ENCODE measurements around the gene SDHD.

SDHD gene

GRCh38 chr11:112100462-112100861 lies 13.8 kb downstream of the SDHD start:
- no peak overlapping the region for H3K4me3 ChIP-seq (ENCODE audit: low read depth, low read length)

GRCh38 chr11:112103446-112103845 lies 16.8 kb downstream of the SDHD start:
- H3K4me3 ChIP-seq (ENCODE audit: low read depth, low read length), result no peak overlapping the region

- no peak overlapping the region for H3K4me3 ChIP-seq (ENCODE audit: low read depth, low read length)
Observed at GRCh38 chr11:112106070-112106469, 19.4 kb downstream of the SDHD start.

- H3K4me3 ChIP-seq (ENCODE audit: low read depth, low read length), result no peak overlapping the region
Observed at GRCh38 chr11:112113539-112114457, 27.1 kb downstream of the SDHD start.

GRCh38 chr11:112114460-112114859 lies 27.8 kb downstream of the SDHD start:
- H3K4me3 ChIP-seq (ENCODE audit: low read depth, low read length), result no peak overlapping the region

GRCh38 chr11:112115386-112115785 lies 28.7 kb downstream of the SDHD start:
- H3K4me3 ChIP-seq (ENCODE audit: low read depth, low read length), result no peak overlapping the region

GRCh38 chr11:112118176-112118575 lies 31.5 kb downstream of the SDHD start:
- H3K4me3 ChIP-seq (ENCODE audit: low read depth, low read length), result no peak overlapping the region

- no peak overlapping the region for H3K4me3 ChIP-seq (ENCODE audit: low read depth, low read length)
Observed at GRCh38 chr11:112121981-112122615, 35.4 kb downstream of the SDHD start.

GRCh38 chr11:112123129-112123528 lies 36.5 kb downstream of the SDHD start:
- H3K4me3 ChIP-seq (ENCODE audit: low read depth, low read length), result no peak overlapping the region

GRCh38 chr11:112127056-112127455 lies 40.4 kb downstream of the SDHD start:
- H3K4me3 ChIP-seq (ENCODE audit: low read depth, low read length), result no peak overlapping the region

GRCh38 chr11:112128483-112129121 lies 41.9 kb downstream of the SDHD start:
- no peak overlapping the region for H3K4me3 ChIP-seq (ENCODE audit: low read depth, low read length)

GRCh38 chr11:112129656-112130055 lies 43.0 kb downstream of the SDHD start:
- H3K4me3 ChIP-seq (ENCODE audit: low read depth, low read length), result no peak overlapping the region

- no peak overlapping the region for H3K4me3 ChIP-seq (ENCODE audit: low read depth, low read length)
Observed at GRCh38 chr11:112132737-112133136, 46.1 kb downstream of the SDHD start.

- no peak overlapping the region for H3K4me3 ChIP-seq (ENCODE audit: low read depth, low read length)
Observed at GRCh38 chr11:112134473-112134872, 47.8 kb downstream of the SDHD start.

- H3K4me3 ChIP-seq (ENCODE audit: low read depth, low read length), result no peak overlapping the region
Observed at GRCh38 chr11:112143597-112143996, 56.9 kb downstream of the SDHD start.

Measured in iPS-11a (cell line).